TTC549 (cell line): ENCODE measurements around the gene KLF12.

Experiments
- FAIRE-seq: peaks from 2 replicates; lab custom pipeline; 2012; peaks lifted over from hg19 to GRCh38; lab: Jason Lieb, UNC

The KLF12 gene

DNA sequence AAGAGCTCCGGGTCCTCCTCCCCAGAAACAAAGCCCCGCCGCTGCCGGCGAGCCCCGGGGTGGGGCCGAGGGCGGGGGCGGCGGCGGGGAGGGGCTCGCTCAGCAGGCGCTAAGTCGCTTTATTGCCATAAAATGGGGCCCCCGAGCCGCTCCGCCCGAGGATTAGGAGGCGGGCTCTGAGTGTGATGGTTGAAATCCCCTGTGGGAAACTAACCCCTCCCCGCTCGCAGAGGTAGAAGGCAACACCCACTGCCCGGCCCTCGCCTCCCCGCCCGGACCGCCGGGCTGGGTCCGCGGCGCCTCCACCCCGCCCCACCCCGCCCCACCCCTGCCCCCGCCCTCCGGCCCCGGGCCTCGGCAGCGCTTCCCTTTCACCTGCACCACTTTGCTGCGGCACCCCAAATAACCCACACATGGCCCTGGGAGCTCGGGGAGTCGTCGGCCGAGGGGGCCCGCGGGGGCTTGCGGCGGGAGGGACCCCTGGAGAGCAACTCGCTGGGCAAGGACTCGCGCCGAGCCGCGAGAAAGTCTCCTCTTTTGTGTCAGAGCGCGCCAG, at the start of gene KLF12:
Gene KLF12, minus strand, starts transcription at position 184 of the 556 bp plus-strand sequence.
- FAIRE-seq, result no peak

- FAIRE-seq, result no peak
These were observed 48.3 kb upstream of the KLF12 start for GRCh38 chr13:74182491-74182890.

DNA sequence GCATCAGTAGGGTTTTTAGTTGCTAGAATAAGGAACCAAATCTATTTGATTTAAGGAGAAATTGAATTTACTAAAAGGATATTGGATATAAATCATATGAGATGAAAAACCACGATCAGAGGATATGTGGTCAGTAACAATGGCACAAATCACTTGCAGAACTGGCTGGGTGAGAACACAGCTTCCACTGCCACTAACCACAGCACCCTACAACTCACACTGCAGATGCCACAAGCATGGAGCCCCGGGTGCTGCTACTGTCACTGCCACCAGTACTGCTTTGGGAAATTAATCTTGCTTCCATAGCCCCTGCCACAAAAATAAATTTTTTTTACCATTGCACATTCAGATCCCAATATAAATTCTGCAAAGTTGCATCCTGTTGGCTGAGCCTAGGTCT, 40.6 kb upstream of the KLF12 start:
- no peak for FAIRE-seq

- FAIRE-seq, result no peak
These were observed 39.6 kb upstream of the KLF12 start for GRCh38 chr13:74173822-74174221.

DNA sequence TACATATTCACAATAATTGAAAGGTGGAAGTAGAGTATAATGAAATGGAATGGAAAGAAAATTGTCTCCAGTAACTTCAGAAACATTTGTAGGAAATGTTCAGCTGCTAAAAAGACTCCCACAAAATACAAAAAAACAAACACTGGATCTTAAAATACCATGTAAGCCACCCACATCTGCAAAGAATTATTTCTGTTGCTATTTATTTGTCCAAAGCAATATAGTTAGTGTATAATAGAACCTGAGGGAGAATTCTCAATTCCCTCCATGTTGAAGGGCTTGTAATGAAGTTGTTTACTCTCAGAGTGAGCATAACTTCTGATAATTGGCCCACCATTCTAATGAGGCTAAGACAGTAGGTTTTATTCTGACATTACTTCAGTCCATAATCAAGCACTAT, 37.4 kb upstream of the KLF12 start:
- no peak for FAIRE-seq

DNA sequence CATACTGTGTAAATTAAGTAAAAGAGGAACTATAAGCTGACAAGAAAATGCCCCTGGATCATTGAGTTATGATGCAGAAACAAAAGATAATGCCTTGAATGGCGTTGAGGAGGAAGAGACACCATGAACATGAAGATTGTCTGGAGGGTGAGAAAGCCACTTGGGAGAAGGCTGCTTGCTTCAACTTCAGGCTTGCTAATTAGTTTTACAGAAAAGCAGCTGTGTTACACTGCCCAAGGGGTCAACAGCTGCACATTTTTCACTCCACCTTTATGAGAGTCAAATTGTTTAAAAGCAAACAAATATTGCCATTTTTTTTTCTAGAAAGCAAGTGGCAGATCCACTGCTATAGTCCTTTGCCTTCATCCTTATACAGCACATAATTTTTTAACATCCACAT, 35.5 kb upstream of the KLF12 start:
- no peak for FAIRE-seq

DNA sequence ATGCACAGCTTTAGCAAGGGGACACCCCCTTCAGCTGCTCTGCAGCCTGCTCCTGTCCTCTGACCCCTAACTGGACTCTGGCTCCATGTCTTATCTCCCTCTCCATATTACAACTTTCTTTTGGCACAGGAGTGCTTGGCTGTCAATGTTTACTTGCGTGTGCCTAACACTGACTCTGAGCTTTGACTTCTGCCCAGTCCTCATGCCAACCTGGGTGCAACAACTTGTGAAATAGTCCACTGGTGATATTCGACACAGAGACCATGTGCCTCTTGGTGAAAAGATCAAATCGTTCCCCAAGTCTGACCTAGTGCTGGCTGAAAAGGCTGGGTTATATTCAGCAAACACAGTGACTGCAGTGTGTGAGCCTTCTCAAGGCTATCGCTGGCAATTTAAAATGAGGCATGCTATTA, 34.1 kb upstream of the KLF12 start:
- no peak for FAIRE-seq

- no peak for FAIRE-seq
These were observed 32.2 kb upstream of the KLF12 start for GRCh38 chr13:74166261-74167004.

DNA sequence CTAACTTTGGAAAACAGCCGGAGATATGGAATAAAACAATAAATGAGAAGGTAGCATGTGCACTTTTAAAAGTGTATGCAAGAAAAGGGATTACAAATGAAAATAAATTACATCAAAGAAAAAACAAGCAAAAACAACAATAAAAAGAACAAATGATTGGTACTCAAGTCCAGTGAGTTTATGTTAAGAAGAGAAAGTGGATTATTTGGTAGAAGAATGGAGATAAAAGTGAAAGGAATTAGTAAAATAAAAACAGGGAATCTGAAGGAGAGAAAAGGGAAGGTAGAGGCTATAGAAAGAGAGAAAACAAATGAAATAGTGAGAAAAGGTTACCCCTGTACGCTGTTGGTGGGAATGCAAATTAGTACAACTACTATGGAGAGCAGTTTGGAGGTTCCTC, 28.6 kb upstream of the KLF12 start:
- FAIRE-seq, result no peak

GRCh38 chr13:74162135-74162534, 27.9 kb upstream of the KLF12 start:
- FAIRE-seq, result no peak

GRCh38 chr13:74158571-74159352, 24.6 kb upstream of the KLF12 start:
- FAIRE-seq, result no peak

GRCh38 chr13:74158028-74158427, 23.8 kb upstream of the KLF12 start:
- no peak for FAIRE-seq

GRCh38 chr13:74154981-74155380, 20.8 kb upstream of the KLF12 start:
- no peak for FAIRE-seq

DNA sequence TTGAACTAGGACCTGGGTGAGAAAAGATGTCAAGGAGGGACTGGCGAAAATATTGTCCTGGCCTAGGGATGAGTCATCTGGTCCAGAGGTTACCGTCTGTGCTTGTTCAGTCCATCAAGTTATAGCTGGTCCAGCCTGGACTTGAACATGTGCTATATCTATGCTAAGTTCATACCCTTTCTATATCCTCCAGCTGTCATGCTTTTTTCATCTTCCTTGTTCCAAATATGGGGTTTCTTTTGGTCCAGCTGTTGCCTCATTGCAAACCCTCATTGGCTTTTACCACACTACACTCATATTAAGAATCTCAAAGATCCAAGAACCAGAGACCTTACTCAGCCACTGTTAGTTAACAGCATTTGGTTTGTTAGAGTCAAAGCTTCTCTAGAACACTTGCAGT, 19.1 kb upstream of the KLF12 start:
- FAIRE-seq, result no peak

GRCh38 chr13:74151859-74152258, 17.7 kb upstream of the KLF12 start:
- no peak for FAIRE-seq

DNA sequence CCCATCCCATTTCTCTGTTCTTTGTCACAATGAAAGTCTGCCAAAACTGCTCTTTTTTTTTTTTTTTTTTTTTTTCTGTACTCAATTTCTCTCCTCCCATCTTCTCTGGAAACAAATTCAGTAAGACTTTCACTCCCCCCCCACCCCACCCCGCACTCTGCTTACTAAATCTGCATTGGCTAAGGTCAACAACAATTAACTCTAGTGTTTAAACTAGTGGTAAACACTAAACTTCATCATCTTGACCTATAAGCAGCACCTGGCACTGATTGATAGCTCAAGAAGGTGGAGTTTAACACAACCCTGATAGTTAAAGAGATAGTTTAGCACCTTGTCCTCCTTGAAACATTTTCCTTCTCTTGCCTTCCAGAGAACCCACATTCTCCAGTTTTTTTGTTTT, 14.1 kb upstream of the KLF12 start:
- FAIRE-seq, result no peak

- no peak for FAIRE-seq
These were observed 11.2 kb upstream of the KLF12 start for GRCh38 chr13:74145249-74145975.

- no peak for FAIRE-seq
These were observed 10.1 kb upstream of the KLF12 start for GRCh38 chr13:74144269-74144668.

GRCh38 chr13:74142257-74142656, 8.1 kb upstream of the KLF12 start:
- FAIRE-seq, result no peak

GRCh38 chr13:74138241-74138640, 4.0 kb upstream of the KLF12 start:
- FAIRE-seq, result no peak

DNA sequence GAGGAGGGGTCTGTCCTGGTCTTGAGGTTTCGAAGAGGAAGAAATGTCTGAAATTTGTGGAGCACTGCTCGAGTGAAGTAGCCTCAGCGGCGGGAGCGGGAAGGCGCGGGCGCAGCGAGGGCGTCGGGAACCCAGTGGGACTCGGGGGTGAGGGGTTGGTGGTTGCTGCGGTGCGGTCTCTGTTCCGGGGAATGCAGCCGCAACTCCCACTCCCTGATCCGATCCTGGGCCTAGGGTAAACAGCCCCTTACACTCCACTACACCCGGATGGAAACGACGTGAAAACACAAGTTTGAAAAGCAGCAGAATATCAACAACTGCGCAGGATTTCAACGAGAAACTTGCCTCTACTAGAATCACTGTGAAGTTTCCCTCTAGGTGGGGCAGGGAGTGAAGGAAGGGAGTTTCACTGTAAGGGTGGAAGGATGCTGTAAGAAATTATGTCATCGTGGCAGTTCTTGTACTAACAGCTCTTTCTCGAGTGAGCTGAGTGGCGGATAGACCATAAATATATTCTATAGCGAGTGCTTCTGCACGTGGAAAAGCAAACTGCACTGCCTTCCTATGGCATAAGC, 2.0 kb upstream of the KLF12 start:
- no peak for FAIRE-seq

GRCh38 chr13:74135326-74136083, 1.3 kb upstream of the KLF12 start:
- no peak for FAIRE-seq
